Measurements from ENCODE around the gene EIF4E3.

GRCh38 chr3:71629289-71629688 is 95.9 kb downstream of the EIF4E3 start:
- TF ChIP-seq CTCF (optimal IDR thresholded peaks at IDR 0.05 in 1 of 3, IDR thresholded peaks at IDR 0.05 in 1 of 3, conservative IDR thresholded peaks at IDR 0.05 in 1 of 3; ENCODE audit: extremely low read depth in 1 of 3, insufficient read depth in 2 of 3, low read length in 3 of 3): no peak
- no peak for TF ChIP-seq EZH2 (IDR thresholded peaks at IDR 0.05; ENCODE audit: low read length)
